T-helper 1 cell treated with Interleukin-12 subunit alpha and Interleukin-12 subunit beta and Interleukin-4 antibody, amounts not matched to agents 30 μg/mL and 1 μg/mL, for 36 hours (primary cell): ENCODE measurements around the gene FNIP2.
"Not testable (repeated sequence)": the region's sequence is repeated elsewhere in the genome, so short reads cannot be mapped to it uniquely, and the experiment has no call there.

Source experiments
- H3K27ac Mint-ChIP-seq: one replicate; pipeline ENCODE4 v1.8.0; 2021; ENCODE audit warnings: mild to moderate bottlenecking, mixed read lengths
- H3K27me3 Mint-ChIP-seq: one replicate; pipeline ENCODE4 v1.8.0; 2021; ENCODE audit warnings: low read depth, mixed read lengths
- H3K36me3 Mint-ChIP-seq: one replicate; pipeline ENCODE4 v1.8.0; 2021; ENCODE audit warnings: low read depth, mixed read lengths
- H3K4me1 Mint-ChIP-seq: one replicate; pipeline ENCODE4 v1.8.0; 2021; ENCODE audit warnings: low read depth, mixed read lengths
- H3K4me3 Mint-ChIP-seq: one replicate; pipeline ENCODE4 v1.8.0; 2021; ENCODE audit warnings: mild to moderate bottlenecking, moderate library complexity, mixed read lengths
- H3K9me3 Mint-ChIP-seq: one replicate; pipeline ENCODE4 v1.8.0; 2021; ENCODE audit warnings: mixed read lengths

The FNIP2 gene

GRCh38 chr4:158948071-158948470 is 179.2 kb downstream of the FNIP2 start:
- peaks cover 24% of the 10 kb centered on the region for H3K27me3 Mint-ChIP-seq
- no peak overlapping the region for H3K27ac Mint-ChIP-seq
- H3K4me1 Mint-ChIP-seq: no peaks in the 10 kb centered on the region
- H3K36me3 Mint-ChIP-seq: peaks cover 5% of the 10 kb centered on the region
- peaks cover 22% of the 10 kb centered on the region for H3K9me3 Mint-ChIP-seq
- no peak overlapping the region for H3K4me3 Mint-ChIP-seq

GRCh38 chr4:158949099-158949498 is 180.3 kb downstream of the FNIP2 start:
- Mint-ChIP-seq H3K27ac (no peak overlapping the region), H3K4me1 (no peaks in the 10 kb centered on the region), H3K4me3 (no peak overlapping the region), H3K36me3 (peaks cover 5% of the 10 kb centered on the region), H3K9me3 (peaks cover 27% of the 10 kb centered on the region), H3K27me3 (peaks cover 22% of the 10 kb centered on the region)

GRCh38 chr4:158952221-158952774 is 183.5 kb downstream of the FNIP2 start:
- H3K4me1 Mint-ChIP-seq, H3K27ac Mint-ChIP-seq, H3K27me3 Mint-ChIP-seq, H3K36me3 Mint-ChIP-seq, H3K4me3 Mint-ChIP-seq: not testable (repeated sequence)
- peaks cover 29% of the 10 kb centered on the region for H3K9me3 Mint-ChIP-seq

- peaks cover 24% of the 10 kb centered on the region for H3K9me3 Mint-ChIP-seq
- H3K27ac Mint-ChIP-seq, H3K4me1 Mint-ChIP-seq: not testable (repeated sequence)
Observed at GRCh38 chr4:158956345-158956744, 187.5 kb downstream of the FNIP2 start.

GRCh38 chr4:158956918-158957317 is 188.1 kb downstream of the FNIP2 start:
- not testable (repeated sequence) for H3K27me3 Mint-ChIP-seq, H3K36me3 Mint-ChIP-seq, H3K4me3 Mint-ChIP-seq, H3K27ac Mint-ChIP-seq, H3K4me1 Mint-ChIP-seq
- peaks cover 18% of the 10 kb centered on the region for H3K9me3 Mint-ChIP-seq

More at GRCh38 chr4:158956345-158956744, 187.5 kb downstream of the FNIP2 start:
- not testable (repeated sequence) for H3K36me3 Mint-ChIP-seq, H3K27me3 Mint-ChIP-seq, H3K4me3 Mint-ChIP-seq
